KBM-7 (cell line): Measurements from ENCODE around the gene PRF1.

Experiments used
- DNase-seq: peaks from one replicate; pipeline ENCODE4 v3.0.0-alpha.2; 2015
- in situ Hi-C: fragments of 300-500 bp; cut with MboI; formaldehyde crosslinking; loops from 2 replicates; pipeline ENCODE4 v1.14.3; 2020; ENCODE audit warnings: low sequenced_read_pairs, low pct_unique_long_range_greater_than_20kb, mixed read lengths

PRF1 gene

GRCh38 chr10:70596860-70597809 lies 5.4 kb downstream of the PRF1 start:
- DNase-seq, result no peak
- in situ Hi-C loops, result no loop called here

GRCh38 chr10:70596110-70596798 lies 6.3 kb downstream of the PRF1 start:
- no peak for DNase-seq
- in situ Hi-C loops, result no loop called here

DNA sequence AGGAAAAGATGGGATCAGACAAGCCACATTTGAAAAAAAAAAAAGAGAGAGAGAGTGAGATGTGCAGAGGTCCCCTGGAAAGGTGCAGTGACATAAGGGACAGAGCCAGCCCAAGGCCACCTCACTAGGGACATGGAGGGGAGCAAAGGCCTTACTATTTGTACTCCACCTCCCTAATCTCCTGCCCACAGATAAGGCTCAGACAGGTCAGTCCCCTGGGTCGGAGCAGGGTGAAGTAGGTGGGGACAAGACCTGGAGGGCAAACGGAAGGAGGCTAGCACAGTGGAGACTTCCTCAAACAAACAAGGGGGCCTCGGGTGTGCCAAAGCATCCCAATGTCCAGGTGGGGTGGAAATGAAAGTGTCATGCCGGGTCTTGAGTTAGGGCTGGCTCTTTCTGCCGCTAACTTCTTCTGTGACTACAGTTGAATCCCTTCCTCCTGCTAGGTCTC lies 7.0 kb downstream of the PRF1 start:
- in situ Hi-C loops, result no loop called here
- DNase-seq, result no peak

DNA sequence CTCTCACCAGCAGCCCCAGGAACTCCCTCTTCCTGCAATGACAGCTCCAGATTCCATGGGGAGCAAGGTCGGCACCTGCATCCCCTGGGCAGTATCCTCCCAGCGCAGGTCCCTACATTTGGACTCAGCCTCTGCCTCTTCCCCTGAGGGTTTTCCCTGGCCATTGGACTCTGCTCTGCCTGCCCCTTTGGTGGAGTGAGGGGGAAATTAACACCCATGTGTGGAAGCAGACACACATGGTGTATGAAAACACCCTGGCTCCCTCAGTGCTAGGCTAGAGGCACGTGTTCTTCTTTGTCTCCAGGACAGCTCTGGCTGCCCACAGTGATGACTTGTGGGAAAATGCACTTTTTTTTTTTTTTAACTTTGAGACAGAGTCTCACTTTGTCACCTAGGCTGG lies 8.4 kb downstream of the PRF1 start:
- DNase-seq, result no peak
- in situ Hi-C loops, result no loop called here

DNA sequence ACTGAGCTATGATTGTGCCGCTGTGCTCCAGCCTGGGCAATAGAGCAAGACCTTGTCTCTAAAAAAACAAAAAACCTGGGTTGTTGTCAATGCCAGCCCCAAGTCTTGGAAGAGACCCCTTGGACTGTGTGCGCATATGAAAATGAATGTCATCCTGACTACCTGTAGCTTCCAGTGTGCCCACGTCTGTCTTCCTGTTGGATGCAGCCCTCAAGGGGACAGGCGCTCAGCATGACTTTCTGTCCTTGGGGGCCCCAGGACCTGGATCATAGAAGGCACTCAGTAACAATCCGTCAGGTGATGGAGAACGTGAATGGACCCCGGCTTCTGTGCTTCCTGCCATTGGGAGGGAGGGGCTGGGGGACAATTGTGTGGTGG lies 9.0 kb downstream of the PRF1 start:
- in situ Hi-C loops, result no loop called here
- no peak for DNase-seq

GRCh38 chr10:70592746-70593512 lies 9.6 kb downstream of the PRF1 start:
- DNase-seq, result peak; percentile 96
- in situ Hi-C loops, result no loop called here

DNA sequence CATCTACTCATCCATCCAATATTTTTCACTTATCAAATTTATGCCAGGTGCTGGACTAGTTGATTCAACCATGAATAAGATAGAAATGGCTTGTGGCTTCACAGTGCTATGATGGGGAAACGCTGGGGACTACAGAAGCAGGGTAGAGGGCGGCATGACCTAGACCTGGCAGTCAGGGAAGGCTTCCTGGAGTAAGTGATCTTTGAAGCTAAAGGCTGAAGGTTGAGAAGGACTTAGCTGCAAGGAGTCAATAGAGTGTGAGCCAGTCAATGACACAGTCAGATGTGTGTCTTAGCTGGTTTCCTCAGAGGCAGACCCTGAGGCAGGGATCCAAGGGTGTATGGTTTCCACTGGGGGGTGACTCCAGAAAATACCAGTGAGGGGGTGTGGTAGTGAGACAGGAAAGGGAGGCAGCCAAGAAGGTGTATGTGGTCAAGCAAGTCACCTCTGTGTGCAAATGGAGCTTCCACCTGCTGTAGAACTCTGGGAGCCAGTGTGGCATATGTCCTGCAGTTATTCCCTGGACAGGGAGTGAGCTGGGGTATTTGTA lies 10.3 kb downstream of the PRF1 start:
- DNase-seq, result peak; percentile 42
- in situ Hi-C loops, result no loop called here

GRCh38 chr10:70590655-70591416 lies 11.7 kb downstream of the PRF1 start:
- no peak for DNase-seq
- in situ Hi-C loops, result no loop called here

GRCh38 chr10:70589762-70590654 lies 12.5 kb downstream of the PRF1 start:
- in situ Hi-C loops, result no loop called here
- no peak for DNase-seq

- DNase-seq, result no peak
Observed at GRCh38 chr10:70588859-70589570, 13.5 kb downstream of the PRF1 start.

DNA sequence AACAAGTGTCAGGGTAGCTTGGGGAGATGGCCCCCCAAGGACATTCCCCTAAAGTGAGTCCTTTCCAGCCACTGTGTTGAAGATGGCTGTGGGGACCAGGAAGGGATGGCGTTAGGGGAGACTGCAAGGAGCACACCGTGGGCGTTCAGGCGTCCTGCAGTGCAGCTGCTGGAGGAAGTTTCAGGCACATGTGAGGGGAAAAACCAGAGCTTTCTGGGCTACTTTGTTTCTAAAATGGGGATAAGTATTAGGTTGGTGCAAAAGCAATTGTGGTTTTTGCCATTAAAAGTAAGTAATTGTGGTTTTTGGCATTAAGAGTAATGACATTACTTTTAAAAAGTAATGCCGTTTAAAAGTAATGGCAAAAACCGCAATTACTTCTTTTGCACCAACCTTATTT lies 14.3 kb downstream of the PRF1 start:
- no peak for DNase-seq
- in situ Hi-C loops, result no loop called here

More at GRCh38 chr10:70588859-70589570, 13.5 kb downstream of the PRF1 start:
- in situ Hi-C loops, result no loop called here

DNA sequence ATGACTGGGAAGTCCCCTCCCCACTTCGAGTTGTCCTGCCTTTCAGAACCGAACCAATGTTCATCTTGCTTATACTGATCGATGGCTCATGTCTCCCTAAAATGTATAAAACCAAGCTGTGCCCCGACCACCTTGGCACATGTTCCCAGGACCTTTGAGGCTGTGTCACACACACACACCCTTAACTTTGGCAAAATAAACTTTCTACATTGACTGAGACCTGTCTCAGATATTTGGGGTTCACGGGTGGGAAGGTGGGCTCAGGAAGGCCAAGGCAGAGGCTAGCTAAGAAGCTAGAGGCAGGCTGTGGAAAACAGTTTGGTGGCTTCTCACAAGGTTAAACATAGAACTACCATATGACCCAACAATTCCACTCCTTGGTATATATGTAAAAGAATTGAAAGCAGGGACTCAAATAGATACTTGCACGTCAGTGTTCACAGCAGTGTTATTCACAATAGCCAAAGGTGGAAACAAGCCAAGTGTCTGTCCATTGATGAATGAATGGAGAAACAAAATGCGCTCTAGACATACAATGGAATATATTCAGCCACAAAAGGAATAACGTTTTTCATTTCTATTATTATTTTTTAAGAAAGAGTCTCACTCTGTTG lies 15.4 kb downstream of the PRF1 start:
- in situ Hi-C loops, result no loop called here

GRCh38 chr10:70586348-70586930 lies 16.1 kb downstream of the PRF1 start:
- in situ Hi-C loops, result no loop called here
- DNase-seq, result no peak

More for the DNA sequence above, 15.4 kb downstream of the PRF1 start:
- no peak for DNase-seq

- DNase-seq, result no peak
Observed at GRCh38 chr10:70585578-70586169, 16.9 kb downstream of the PRF1 start.

DNA sequence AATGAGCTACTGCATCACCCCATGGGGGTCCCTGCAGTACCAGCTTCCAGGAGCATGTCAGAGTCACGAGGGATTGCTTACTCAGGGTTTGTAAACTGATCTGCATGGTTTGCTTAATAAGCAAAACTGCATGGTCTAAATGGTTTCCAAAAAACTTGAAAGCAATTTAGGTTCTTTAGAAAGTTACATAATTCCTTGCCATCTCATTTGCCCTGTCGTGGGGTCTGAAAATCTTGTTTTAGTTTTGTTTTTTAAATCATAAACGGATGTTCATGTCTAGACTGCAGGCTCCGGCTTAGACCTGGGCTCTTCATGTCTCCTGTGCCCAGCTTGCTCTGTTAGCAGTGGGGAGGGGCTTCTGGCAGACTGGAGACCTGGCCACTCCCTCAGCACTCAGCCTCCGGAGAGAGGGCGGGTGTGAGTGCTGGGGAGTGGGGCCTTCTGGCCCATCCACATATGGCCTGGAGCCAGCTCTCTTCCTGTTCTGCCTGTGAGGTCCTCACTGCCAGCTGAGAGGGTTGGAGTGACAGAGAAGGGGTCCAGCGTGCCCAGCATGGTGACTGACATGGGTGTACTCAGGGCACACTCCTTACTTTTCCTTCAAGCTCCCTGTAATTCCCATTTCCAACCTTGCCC lies 17.5 kb downstream of the PRF1 start:
- in situ Hi-C loops, result no loop called here
- peak; percentile 77 for DNase-seq

More at GRCh38 chr10:70585578-70586169, 16.9 kb downstream of the PRF1 start:
- in situ Hi-C loops, result no loop called here

DNA sequence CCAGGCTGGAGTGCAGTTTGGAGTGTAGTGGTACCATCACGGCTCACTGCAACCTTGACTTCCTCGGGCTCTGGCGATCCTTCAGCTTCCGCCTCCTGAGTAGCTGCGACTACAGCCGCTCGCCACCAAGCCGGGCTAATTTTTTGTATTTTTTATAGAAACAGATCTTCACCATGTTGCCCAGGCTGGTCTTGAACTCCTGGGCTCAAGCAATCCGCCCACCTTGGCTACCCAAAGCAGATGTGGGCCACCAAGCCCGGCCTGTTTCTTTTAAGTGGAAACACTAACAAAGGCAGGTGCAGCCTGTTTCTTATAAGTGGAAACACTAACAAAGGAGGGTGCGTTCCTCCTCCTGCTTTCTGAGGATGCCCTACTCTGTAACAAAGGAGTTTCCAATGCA lies 18.2 kb downstream of the PRF1 start:
- in situ Hi-C loops, result no loop called here
- DNase-seq, result no peak
